ENCODE measurements around the gene AP3S2. TPM values are rescaled to one million over a fixed set of nuclear protein-coding genes. Genes with fewer than 3 reads are reported as not detected.

AP3S2 gene
- total and polyA plus RNA-seq, 2 of the 8 experiments (the other 6 are each of a cell fraction or from before 2014, with no cell fraction given), result 19.2 to 45.4 TPM

GRCh38 chr15:89899951-89900567 lies 6.3 kb upstream of the AP3S2 start:
- Histone ChIP-seq H2AFZ (ENCODE audit: low read length) (no peak overlapping the region), H3K18ac (ENCODE audit: extremely low read depth, low read length) (no peak overlapping the region), H2BK12ac (ENCODE audit: low read depth, low read length) (no peak overlapping the region), H3K23me2 (ENCODE audit: low read depth, low read length) (no peaks in the 10 kb centered on the region), H4K8ac (ENCODE audit: extremely low read depth, insufficient read depth, low read length) (no peak overlapping the region), H2AK5ac (ENCODE audit: low read depth, low read length) (no peak overlapping the region), H3K79me2 (ENCODE audit: control insufficient read depth in 1 of 2, insufficient read depth in 2 of 2, low read length in 2 of 2) (no peaks in the 10 kb centered on the region), H3K36me3 (ENCODE audit: control insufficient read depth in 2 of 4, insufficient read depth in 4 of 4, low read length in 3 of 4) (no peaks in the 10 kb centered on the region), H3K27ac (ENCODE audit: low read depth, low read length) (no peak overlapping the region), H3K9me3 (ENCODE audit: insufficient read depth in 2 of 2, low read depth in 1 of 2, low read length in 1 of 2) (no peaks in the 10 kb centered on the region), H3K4ac (replicated peaks; ENCODE audit: insufficient read length, low read depth, low read length) (no peak overlapping the region), H3K9ac (replicated peaks in 1 of 4; ENCODE audit: extremely low read depth in 1 of 4, low read depth in 3 of 4, low read length in 3 of 4) (no peak overlapping the region), H3K56ac (replicated peaks; ENCODE audit: insufficient read length, low read depth, low read length) (no peak overlapping the region), H3K4me3 (ENCODE audit: extremely low read depth in 1 of 4, insufficient read depth in 2 of 4, low read depth in 3 of 4, low read length in 4 of 4) (no peak overlapping the region), H3K4me2 (ENCODE audit: insufficient read depth in 1 of 2, low read depth in 2 of 2, low read length in 2 of 2) (no peak overlapping the region), H2BK5ac (ENCODE audit: low read depth, low read length) (no peak overlapping the region), H3K27me3 (replicated peaks in 1 of 4; ENCODE audit: control insufficient read depth in 3 of 4, extremely low read depth in 1 of 4, insufficient read depth in 3 of 4, low read length in 3 of 4) (no peaks in the 10 kb centered on the region), H4K5ac (ENCODE audit: insufficient read length, low read depth, low read length) (no peak overlapping the region), H4K91ac (replicated peaks; ENCODE audit: insufficient read length, low read length) (no peak overlapping the region), H2BK15ac (ENCODE audit: low read length) (no peak overlapping the region), H3K79me1 (ENCODE audit: low read depth, low read length) (no peaks in the 10 kb centered on the region), H2BK20ac (ENCODE audit: low read length) (no peak overlapping the region), H2BK120ac (replicated peaks; ENCODE audit: low read depth, low read length) (no peak overlapping the region), H4K20me1 (replicated peaks in 1 of 2; ENCODE audit: control insufficient read depth in 1 of 2, insufficient read depth in 2 of 2, low read length in 2 of 2) (no peaks in the 10 kb centered on the region), H3K23ac (ENCODE audit: insufficient read length) (no peak overlapping the region), H3K14ac (ENCODE audit: insufficient read length) (no peak overlapping the region), H3K4me1 (replicated peaks in 1 of 4; ENCODE audit: control insufficient read depth in 3 of 4, insufficient read depth in 4 of 4, low read length in 3 of 4) (no peaks in the 10 kb centered on the region; a peak in 1 of 7 replicates)
- DNase-seq (ENCODE audit: low read depth in 1 of 2, low spot score in 2 of 2) (no peak), FAIRE-seq (no peak)
- CTCF ChIA-PET (ENCODE audit: partially characterized antibody), result interaction anchor here (0.8 to 4.5 kb wide), 16 partner anchors 11 to 351 kb away, joined by 3 to 46 read pairs (median 4); partner anchors contain the start of gene ARPIN
- POLR2A ChIA-PET (ENCODE audit: partially characterized antibody), result interaction anchor here (0.6 to 2.1 kb wide), 3 partner anchors 11 to 68 kb away, joined by 3 to 6 read pairs (median 4); partner anchors contain the start of gene ARPIN
- 95% methylated on average over 3 of the region's 3 CpGs; no CpG with 5 or more reads in 1 of the 2 experiments for WGBS, 2 experiments (ENCODE audit: extremely low coverage in 1 of 2, insufficient coverage in 1 of 2, insufficient read length in 1 of 2, insufficient replicate concordance in 2 of 2, low coverage in 1 of 2, low lambda C conversion rate in 2 of 2, missing lambda C conversion rate in 1 of 2)
- TF ChIP-seq MAFK (IDR thresholded peaks at IDR 0.05; ENCODE audit: low read depth, low read length), result no peak
- TF ChIP-seq RXRA (IDR thresholded peaks at IDR 0.05; ENCODE audit: insufficient read depth, low read depth, low read length), result no peak
- no peak for TF ChIP-seq ATF2 (IDR thresholded peaks at IDR 0.05; ENCODE audit: low read length)
- no peak for TF ChIP-seq KDM4A (IDR thresholded peaks at IDR 0.05; ENCODE audit: low read depth, low read length, severe bottlenecking)
- TF ChIP-seq CEBPB (IDR thresholded peaks at IDR 0.05; ENCODE audit: low read depth, low read length), result no peak
- no peak for TF ChIP-seq RBBP5 (IDR thresholded peaks at IDR 0.05; ENCODE audit: borderline replicate concordance, low read depth, low read length)
